ENCODE data around the gene BAIAP2.

GRCh38 chr17:81059026-81059425, 24.1 kb downstream of the BAIAP2 start:
- no peak for TF ChIP-seq CTCF (IDR thresholded peaks at IDR 0.05; ENCODE audit: poor library complexity)
- TF ChIP-seq EZH2phosphoT487 (IDR thresholded peaks at IDR 0.05; ENCODE audit: low read depth, severe bottlenecking, unreplicated experiment) = no peak

Measured in hepatocyte (in vitro differentiated cells).